K562 (cell line): Measurements from ENCODE around the gene GPR179. TPM values are rescaled to one million over a fixed set of nuclear protein-coding genes. Genes with fewer than 3 reads are reported as not detected.

Source experiments
- ATAC-seq: fragments of 200-7000 bp; cut with Tn5 transposase; 3 replicates; pipeline ENCODE4 v1.9.1; 2020; ENCODE audit warnings: moderate library complexity
- BruUV-seq: library from RNA; stranded (reverse); fragments of 400-500 nt; replicated peaks from 2 replicates; lab custom pipeline; 2021; lab: Mats Ljungman, UMichigan
- CTCF ChIA-PET: fragments of 300-600 bp; formaldehyde crosslinking; extraction: SDS; loops from one replicate; lab custom pipeline; 2021; ENCODE audit warnings: low intra/inter-chr PET ratio; lab: Yijun Ruan, JAX
- POLR2A ChIA-PET: fragments of 300-600, 350-650 bp; sonication (Branson Sonifier 250); formaldehyde crosslinking; extraction: SDS; loops from one replicate; lab custom pipeline; 2021; ENCODE audit warnings: antibody characterized with exemption, inconsistent platforms; lab: Yijun Ruan, JAX
- DNase-seq, 4 experiments: peaks; one replicate each; pipeline versions ENCODE4 v3.0.0 to v3.0.0-alpha.2; 2011 to 2018; ENCODE audit warnings: low spot score in 3 of 4, mixed read lengths in 3 of 4; ENCODE audit errors: extremely low read depth in 1 of 4
- FAIRE-seq: peaks from 2 replicates; lab custom pipeline; 2011; peaks lifted over from hg19 to GRCh38; lab: Jason Lieb, UNC
- H2AFZ ChIP-seq: 2 replicates; pipeline ENCODE4 v1.6.0; 2011; ENCODE audit warnings: low read depth, low read length, control low read depth, inconsistent platforms
- H3K27ac ChIP-seq: fragments of 200-600 bp; 3 replicates; pipeline ENCODE4 v1.8.0; 2011; ENCODE audit warnings: low read depth, mild to moderate bottlenecking, control low read depth, inconsistent platforms, low read length, moderate library complexity, mixed read lengths; ENCODE audit errors: extremely low read depth
- H3K27me3 ChIP-seq, 2 experiments: fragments of 300-600 bp in 1 of 2; 2 replicates in 1 of 2; 3 replicates in 1 of 2; pipeline versions ENCODE4 v1.6.0 to v1.8.0; 2011; ENCODE audit warnings: inconsistent platforms in 2 of 2, low read length in 2 of 2, mild to moderate bottlenecking in 1 of 2, mixed read lengths in 1 of 2, moderate library complexity in 1 of 2; ENCODE audit not compliant: control insufficient read depth in 2 of 2, insufficient read depth in 2 of 2
- H3K36me3 ChIP-seq: fragments of 300-600 bp; 3 replicates; pipeline ENCODE4 v1.8.0; 2011; ENCODE audit warnings: mild to moderate bottlenecking, low read length, inconsistent platforms; ENCODE audit not compliant: control insufficient read depth, insufficient read depth
- H3K4me1 ChIP-seq, 2 experiments: fragments of 200-600 bp in 1 of 2; replicated peaks in 1 of 2; 2 replicates in 1 of 2; 3 replicates in 1 of 2; pipeline versions ENCODE4 v1.5.1 to v1.8.0; 2011; ENCODE audit warnings: inconsistent platforms in 2 of 2, low read length in 2 of 2, mild to moderate bottlenecking in 1 of 2, mixed read lengths in 1 of 2, moderate library complexity in 1 of 2; ENCODE audit not compliant: control insufficient read depth in 2 of 2, insufficient read depth in 2 of 2
- H3K4me2 ChIP-seq: 2 replicates; pipeline ENCODE4 v1.6.1; 2011; ENCODE audit warnings: low read length, control low read depth, inconsistent platforms, mixed read lengths; ENCODE audit not compliant: insufficient read depth
- H3K4me3 ChIP-seq: fragments of 200-600 bp; sonication (generic), shearing (Covaris generic); 2 replicates; pipeline ENCODE4 v1.5.1; 2016; ENCODE audit warnings: control low read depth, inconsistent platforms
- H3K79me2 ChIP-seq: fragments of 200-600 bp; 3 replicates; pipeline ENCODE4 v1.8.0; 2011; ENCODE audit warnings: low read length, inconsistent platforms; ENCODE audit not compliant: control insufficient read depth, insufficient read depth
- H3K9ac ChIP-seq, 2 experiments: 2 replicates each; pipeline versions ENCODE4 v1.6.0 to v1.6.1; 2011; ENCODE audit warnings: low read depth in 2 of 2, low read length in 2 of 2, control low read depth in 1 of 2, inconsistent platforms in 1 of 2, mild to moderate bottlenecking in 1 of 2, mixed read lengths in 1 of 2; ENCODE audit not compliant: insufficient read depth in 1 of 2
- H3K9me1 ChIP-seq: one replicate; pipeline ENCODE4 v1.6.0; 2011; ENCODE audit warnings: inconsistent platforms, mild to moderate bottlenecking, low read length, moderate library complexity; ENCODE audit not compliant: control insufficient read depth, insufficient read depth
- H3K9me3 ChIP-seq: replicated peaks from 2 replicates; pipeline ENCODE4 v1.5.1; 2011; ENCODE audit warnings: low read depth, low read length, inconsistent platforms; ENCODE audit not compliant: control insufficient read depth, insufficient read depth
- H4K20me1 ChIP-seq: replicated peaks from 2 replicates; pipeline ENCODE4 v1.6.1; 2011; ENCODE audit warnings: low read length, inconsistent platforms, mixed read lengths; ENCODE audit not compliant: control insufficient read depth, insufficient read depth
- CREM ChIP-seq: IDR thresholded peaks from 2 replicates; pipeline ENCODE4 v1.6.1; 2014; ENCODE audit warnings: antibody characterized with exemption, low read depth
- KLF13 ChIP-seq: fragments of 450-650 bp; IDR thresholded peaks from 2 replicates; pipeline ENCODE4 v1.6.1; 2016; ENCODE audit warnings: missing genetic modification characterization, low read depth, mild to moderate bottlenecking, missing compliant biosample characterization, moderate library complexity, borderline replicate concordance
- MTA1 ChIP-seq: fragments of 450-650 bp; IDR thresholded peaks from 2 replicates; pipeline ENCODE4 v1.6.1; 2017; ENCODE audit warnings: borderline replicate concordance
- PML ChIP-seq: IDR thresholded peaks from 2 replicates; pipeline ENCODE4 v1.6.1; 2012; ENCODE audit warnings: low read length, inconsistent platforms
- SMC3 ChIP-seq: conservative IDR thresholded peaks from 2 replicates; pipeline ENCODE4 v1.6.1; 2011; ENCODE audit warnings: low read depth, low read length, improper control_type of control experiment; ENCODE audit not compliant: insufficient read depth
- SRSF1 ChIP-seq: fragments of 200-400 bp; formaldehyde crosslinking; IDR thresholded peaks from 2 replicates; pipeline ENCODE4 v1.6.1; 2017; ENCODE audit warnings: mild to moderate bottlenecking, low read depth, low read length, moderate library complexity
- WHSC1 ChIP-seq: IDR thresholded peaks from one replicate; pipeline ENCODE4 v1.6.1; 2012; ENCODE audit warnings: low read length, control low read depth, inconsistent platforms
- WGBS: fragments of 100-300 bp; shearing (Covaris generic); methylation state at CpG from one replicate; pipeline ENCODE4 v1.1.6; 2016; ENCODE audit warnings: low coverage, mixed read lengths; ENCODE audit not compliant: insufficient coverage; ENCODE audit errors: missing lambda C conversion rate; 5-methylcytosine and 5-hydroxymethylcytosine counted together
- in situ Hi-C: fragments of 300-500 bp; cut with MboI; formaldehyde crosslinking; loops from 4 replicates; pipeline ENCODE4 v1.15.0; 2018; ENCODE audit warnings: inconsistent platforms, mixed read lengths
- intact Hi-C: fragments of 100-400 bp; cut with micrococcal nuclease; formaldehyde crosslinking; loops from 2 replicates; pipeline ENCODE4 v1.14.2; 2022
- polyA plus RNA-seq, 8 experiments: library from polyadenylated mRNA; depleted of rRNA in 4 of 8; stranded (reverse) in 5 of 8; unstranded in 3 of 8; fragments of >200 nt; fragmentation: Nextera tagmentation in 2 of 8; fragmentation: Illumina TruSeq in 1 of 8; extraction: Ambion mirVana in 2 of 8; extraction: Trizol in 1 of 8; gene quantifications; 2 replicates each; pipeline versions ENCODE4 v1.2.1 to v1.2.3, GENCODE V29; 2011 to 2014; ENCODE audit warnings: inconsistent platforms in 1 of 8, missing spikeins in 1 of 8
- total RNA-seq, 7 experiments: library from RNA; depleted of rRNA in 6 of 7; stranded (reverse); fragments of >200 nt in 6 of 7; fragmentation: Illumina TruSeq in 2 of 7; extraction: Trizol in 2 of 7; gene quantifications; 2 replicates each; pipeline versions ENCODE4 v1.2.1 to v1.2.3, GENCODE V29; 2011 to 2021; ENCODE audit warnings: low replicate concordance in 1 of 7
- TF ChIP-seq, protein P1 (sequence below), 3 experiments: IDR thresholded peaks in 2 of 3; conservative IDR thresholded peaks in 1 of 3; 2 replicates each; pipeline ENCODE4 v1.5.1; 2011 to 2012; ENCODE audit warnings: low read length in 3 of 3, mild to moderate bottlenecking in 3 of 3, control low read depth in 2 of 3, improper control_type of control experiment in 1 of 3, inconsistent platforms in 1 of 3, low read depth in 1 of 3, mixed read lengths in 1 of 3, moderate library complexity in 1 of 3; ENCODE audit not compliant: insufficient read depth in 2 of 3
- TF ChIP-seq, protein P2 (sequence below): IDR thresholded peaks from 2 replicates; pipeline ENCODE4 v1.6.1; 2016; ENCODE audit warnings: missing genetic modification characterization, missing compliant biosample characterization
- TF ChIP-seq, protein P3 (sequence below): IDR thresholded peaks from 3 replicates; pipeline ENCODE4 v1.6.1; 2011; ENCODE audit warnings: borderline replicate concordance, mild to moderate bottlenecking; ENCODE audit not compliant: insufficient read length, insufficient read depth
- TF ChIP-seq, protein P4 (sequence below): fragments of 250-450 bp; sonication (Bioruptor Pico); IDR thresholded peaks from 2 replicates; pipeline ENCODE4 v1.6.1; 2021; ENCODE audit warnings: mild to moderate bottlenecking
- TF ChIP-seq, protein P5 (sequence below): sonication (generic); formaldehyde crosslinking; IDR thresholded peaks from 2 replicates; pipeline ENCODE4 v1.8.1; 2023; ENCODE audit warnings: mild to moderate bottlenecking, missing genetic modification reagents

GPR179 gene
- total and polyA plus RNA-seq, 9 of the 15 experiments (the other 6 are each of a cell fraction or from before 2014, with no cell fraction given): not detected

DNA sequence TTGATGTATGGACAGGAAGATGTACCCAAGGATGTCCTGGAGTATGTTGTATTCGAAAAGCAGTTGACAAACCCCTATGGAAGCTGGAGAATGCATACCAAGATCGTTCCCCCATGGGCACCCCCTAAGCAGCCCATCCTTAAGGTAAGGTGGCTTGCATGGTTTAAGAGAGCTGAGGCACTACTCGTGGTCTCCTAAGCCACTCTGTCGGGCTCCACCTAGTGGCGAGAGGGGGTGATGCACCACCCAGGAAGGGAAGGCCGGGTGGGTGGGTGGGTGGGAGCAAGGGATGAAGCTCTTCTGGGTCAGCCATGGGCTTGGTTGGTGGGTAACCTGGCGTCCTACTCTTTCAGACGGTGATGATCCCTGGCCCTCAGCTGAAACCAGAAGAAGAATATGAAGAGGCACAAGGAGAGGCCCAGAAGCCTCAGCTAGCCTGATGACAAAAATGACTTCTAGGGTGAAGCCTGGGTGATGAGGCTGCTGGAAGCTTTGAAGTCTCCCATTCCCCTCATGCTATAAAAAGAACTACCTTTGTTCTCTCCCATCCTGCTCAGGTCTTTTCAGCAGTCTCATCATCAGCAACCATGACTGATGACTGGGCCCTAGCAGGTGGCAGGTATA is 21.5 kb downstream of the GPR179 start (continued):
- TF ChIP-seq SMC3: 0 out of 2 replicates have a peak, but pooled peaks have one; percentile 10
- 0 out of 2 replicates have a peak, but pooled peaks have one; percentile 21 for TF ChIP-seq CREM
- TF ChIP-seq, protein P1, sequence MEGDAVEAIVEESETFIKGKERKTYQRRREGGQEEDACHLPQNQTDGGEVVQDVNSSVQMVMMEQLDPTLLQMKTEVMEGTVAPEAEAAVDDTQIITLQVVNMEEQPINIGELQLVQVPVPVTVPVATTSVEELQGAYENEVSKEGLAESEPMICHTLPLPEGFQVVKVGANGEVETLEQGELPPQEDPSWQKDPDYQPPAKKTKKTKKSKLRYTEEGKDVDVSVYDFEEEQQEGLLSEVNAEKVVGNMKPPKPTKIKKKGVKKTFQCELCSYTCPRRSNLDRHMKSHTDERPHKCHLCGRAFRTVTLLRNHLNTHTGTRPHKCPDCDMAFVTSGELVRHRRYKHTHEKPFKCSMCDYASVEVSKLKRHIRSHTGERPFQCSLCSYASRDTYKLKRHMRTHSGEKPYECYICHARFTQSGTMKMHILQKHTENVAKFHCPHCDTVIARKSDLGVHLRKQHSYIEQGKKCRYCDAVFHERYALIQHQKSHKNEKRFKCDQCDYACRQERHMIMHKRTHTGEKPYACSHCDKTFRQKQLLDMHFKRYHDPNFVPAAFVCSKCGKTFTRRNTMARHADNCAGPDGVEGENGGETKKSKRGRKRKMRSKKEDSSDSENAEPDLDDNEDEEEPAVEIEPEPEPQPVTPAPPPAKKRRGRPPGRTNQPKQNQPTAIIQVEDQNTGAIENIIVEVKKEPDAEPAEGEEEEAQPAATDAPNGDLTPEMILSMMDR (IDR thresholded peaks at IDR 0.05 in 2 of 3, conservative IDR thresholded peaks at IDR 0.05 in 1 of 3; ENCODE audit: insufficient read depth in 2 of 3, low read depth in 1 of 3, low read length in 3 of 3): peak; percentile 58 to 64 (median 61)

DNA sequence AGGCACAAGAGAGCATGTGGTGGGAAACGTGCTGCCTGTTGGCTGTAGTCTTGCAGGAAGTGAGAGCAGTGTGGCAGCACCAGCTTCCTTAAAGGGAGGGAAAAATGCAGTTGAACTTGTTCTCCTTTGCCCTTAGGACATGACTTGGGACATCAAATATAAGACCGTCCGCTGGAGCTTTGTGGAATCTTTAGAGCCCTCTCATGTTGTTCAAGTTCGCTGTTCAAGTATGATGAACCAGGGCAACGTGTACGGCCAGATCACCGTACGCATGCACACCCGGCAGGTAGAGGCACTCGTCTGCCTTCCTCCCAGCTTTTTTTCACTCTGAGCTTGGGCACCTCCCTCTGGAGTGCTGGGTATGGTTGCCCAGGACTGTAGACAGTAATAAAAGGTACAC is 23.3 kb downstream of the GPR179 start:
- no TSS peak for BruUV-seq
- ChIA-PET CTCF (no interaction called here), POLR2A (no interaction called here)
- H3K9ac ChIP-seq: no peak overlapping the region
- H4K20me1 ChIP-seq: no peaks in the 10 kb centered on the region; the same call in 1 of the 2 replicates
- no peaks in the 10 kb centered on the region for H3K9me1 ChIP-seq
- intact Hi-C loops: no loop called here
- H3K9me3 ChIP-seq: no peaks in the 10 kb centered on the region
- H3K79me2 ChIP-seq: no peaks in the 10 kb centered on the region
- WGBS: 88% methylated on average over 10 of the region's 10 CpGs
- no peak overlapping the region for H3K27ac ChIP-seq
- no peak overlapping the region for H3K4me2 ChIP-seq
- H2AFZ ChIP-seq: no peak overlapping the region
- no peak for DNase-seq
- H3K27me3 ChIP-seq: no peaks in the 10 kb centered on the region
- no peak for ATAC-seq
- in situ Hi-C loops: no loop called here
- peaks cover 0 to 19% of the 10 kb centered on the region in 2 experiments; a peak in 4 of 5 replicates for H3K4me1 ChIP-seq
- FAIRE-seq: no peak
- H3K4me3 ChIP-seq: no peak overlapping the region
- peaks cover 56% of the 10 kb centered on the region for H3K36me3 ChIP-seq
- TF ChIP-seq SRSF1: no peak
- no peak for TF ChIP-seq MTA1
- TF ChIP-seq PML: no peak
- TF ChIP-seq, protein P2, sequence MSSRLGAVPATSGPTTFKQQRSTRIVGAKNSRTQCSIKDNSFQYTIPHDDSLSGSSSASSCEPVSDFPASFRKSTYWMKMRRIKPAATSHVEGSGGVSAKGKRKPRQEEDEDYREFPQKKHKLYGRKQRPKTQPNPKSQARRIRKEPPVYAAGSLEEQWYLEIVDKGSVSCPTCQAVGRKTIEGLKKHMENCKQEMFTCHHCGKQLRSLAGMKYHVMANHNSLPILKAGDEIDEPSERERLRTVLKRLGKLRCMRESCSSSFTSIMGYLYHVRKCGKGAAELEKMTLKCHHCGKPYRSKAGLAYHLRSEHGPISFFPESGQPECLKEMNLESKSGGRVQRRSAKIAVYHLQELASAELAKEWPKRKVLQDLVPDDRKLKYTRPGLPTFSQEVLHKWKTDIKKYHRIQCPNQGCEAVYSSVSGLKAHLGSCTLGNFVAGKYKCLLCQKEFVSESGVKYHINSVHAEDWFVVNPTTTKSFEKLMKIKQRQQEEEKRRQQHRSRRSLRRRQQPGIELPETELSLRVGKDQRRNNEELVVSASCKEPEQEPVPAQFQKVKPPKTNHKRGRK (tag): no peak
- TF ChIP-seq, protein P3, sequence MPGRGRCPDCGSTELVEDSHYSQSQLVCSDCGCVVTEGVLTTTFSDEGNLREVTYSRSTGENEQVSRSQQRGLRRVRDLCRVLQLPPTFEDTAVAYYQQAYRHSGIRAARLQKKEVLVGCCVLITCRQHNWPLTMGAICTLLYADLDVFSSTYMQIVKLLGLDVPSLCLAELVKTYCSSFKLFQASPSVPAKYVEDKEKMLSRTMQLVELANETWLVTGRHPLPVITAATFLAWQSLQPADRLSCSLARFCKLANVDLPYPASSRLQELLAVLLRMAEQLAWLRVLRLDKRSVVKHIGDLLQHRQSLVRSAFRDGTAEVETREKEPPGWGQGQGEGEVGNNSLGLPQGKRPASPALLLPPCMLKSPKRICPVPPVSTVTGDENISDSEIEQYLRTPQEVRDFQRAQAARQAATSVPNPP: no peak
- TF ChIP-seq KLF13 (tag): no peak
- TF ChIP-seq WHSC1: no peak
- TF ChIP-seq, protein P4, sequence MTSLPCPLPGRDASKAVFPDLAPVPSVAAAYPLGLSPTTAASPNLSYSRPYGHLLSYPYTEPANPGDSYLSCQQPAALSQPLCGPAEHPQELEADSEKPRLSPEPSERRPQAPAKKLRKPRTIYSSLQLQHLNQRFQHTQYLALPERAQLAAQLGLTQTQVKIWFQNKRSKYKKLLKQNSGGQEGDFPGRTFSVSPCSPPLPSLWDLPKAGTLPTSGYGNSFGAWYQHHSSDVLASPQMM: no peak
- TF ChIP-seq, protein P5, sequence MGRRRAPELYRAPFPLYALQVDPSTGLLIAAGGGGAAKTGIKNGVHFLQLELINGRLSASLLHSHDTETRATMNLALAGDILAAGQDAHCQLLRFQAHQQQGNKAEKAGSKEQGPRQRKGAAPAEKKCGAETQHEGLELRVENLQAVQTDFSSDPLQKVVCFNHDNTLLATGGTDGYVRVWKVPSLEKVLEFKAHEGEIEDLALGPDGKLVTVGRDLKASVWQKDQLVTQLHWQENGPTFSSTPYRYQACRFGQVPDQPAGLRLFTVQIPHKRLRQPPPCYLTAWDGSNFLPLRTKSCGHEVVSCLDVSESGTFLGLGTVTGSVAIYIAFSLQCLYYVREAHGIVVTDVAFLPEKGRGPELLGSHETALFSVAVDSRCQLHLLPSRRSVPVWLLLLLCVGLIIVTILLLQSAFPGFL (CRISPR knock-in tag): no peak
